KMS-11 (cell line): ENCODE measurements around the gene TASOR2.

ENCODE experiments used
- H2AFZ ChIP-seq: fragments of 200-600 bp; sonication (generic); 2 replicates; pipeline ENCODE4 v1.6.1; 2016; ENCODE audit warnings: antibody characterized with exemption, mixed run types, low read depth
- H3K27ac ChIP-seq: fragments of 200-600 bp; sonication (generic); 2 replicates; pipeline ENCODE4 v1.6.1; 2016; ENCODE audit warnings: mild to moderate bottlenecking, mixed run types
- H3K27me3 ChIP-seq: fragments of 200-600 bp; sonication (generic); 2 replicates; pipeline ENCODE4 v1.6.1; 2017; ENCODE audit warnings: mild to moderate bottlenecking, low read depth, mixed run types, moderate library complexity; ENCODE audit not compliant: insufficient read depth
- H3K36me3 ChIP-seq: fragments of 200-600 bp; sonication (generic); 2 replicates; pipeline ENCODE4 v1.6.1; 2017; ENCODE audit warnings: mild to moderate bottlenecking, mixed run types; ENCODE audit not compliant: insufficient read depth
- H3K4me1 ChIP-seq: fragments of 200-600 bp; sonication (generic); 2 replicates; pipeline ENCODE4 v1.6.1; 2016; ENCODE audit warnings: mild to moderate bottlenecking, low read depth, mixed run types; ENCODE audit not compliant: poor library complexity, severe bottlenecking
- H3K4me2 ChIP-seq: fragments of 200-600 bp; sonication (generic); 2 replicates; pipeline ENCODE4 v1.7.0; 2016; ENCODE audit warnings: mild to moderate bottlenecking, mixed run types
- H3K4me3 ChIP-seq: fragments of 200-600 bp; sonication (generic); IDR thresholded peaks from 2 replicates; pipeline ENCODE4 v1.6.1; 2017; ENCODE audit warnings: low read depth, low read length, mixed read lengths; ENCODE audit not compliant: insufficient read depth
- H3K79me2 ChIP-seq: fragments of 200-600 bp; sonication (generic); 2 replicates; pipeline ENCODE4 v1.6.1; 2016; ENCODE audit warnings: low read depth, mixed run types; ENCODE audit not compliant: insufficient read depth
- H3K9ac ChIP-seq: fragments of 200-600 bp; sonication (generic); 2 replicates; pipeline ENCODE4 v1.6.1; 2016; ENCODE audit warnings: mild to moderate bottlenecking, mixed run types
- H4K20me1 ChIP-seq: fragments of 200-600 bp; sonication (generic); 2 replicates; pipeline ENCODE4 v1.6.1; 2016; ENCODE audit warnings: mild to moderate bottlenecking, mixed run types; ENCODE audit not compliant: insufficient read depth
- CTCF ChIP-seq: fragments of 200-600 bp; sonication (generic); conservative IDR thresholded peaks from 2 replicates; pipeline ENCODE4 v1.6.1; 2017; ENCODE audit warnings: low read depth, mild to moderate bottlenecking, antibody characterized with exemption, low read length, moderate library complexity, mixed read lengths

The TASOR2 gene

GRCh38 chr10:5731559-5731958 is 46.9 kb downstream of the TASOR2 start:
- no peaks in the 10 kb centered on the region for H3K27me3 ChIP-seq
- H2AFZ ChIP-seq, result no peak overlapping the region
- H3K36me3 ChIP-seq, result peaks cover 11% of the 10 kb centered on the region; the same call in 1 of the 2 replicates
- H3K27ac ChIP-seq, result no peak overlapping the region
- no peak overlapping the region for H3K4me2 ChIP-seq
- peaks cover 8% of the 10 kb centered on the region for H3K4me1 ChIP-seq
- H3K4me3 ChIP-seq, result no peak overlapping the region
- H4K20me1 ChIP-seq, result no peaks in the 10 kb centered on the region
- H3K9ac ChIP-seq, result no peak overlapping the region
- no peaks in the 10 kb centered on the region for H3K79me2 ChIP-seq
- no peak for TF ChIP-seq CTCF

DNA sequence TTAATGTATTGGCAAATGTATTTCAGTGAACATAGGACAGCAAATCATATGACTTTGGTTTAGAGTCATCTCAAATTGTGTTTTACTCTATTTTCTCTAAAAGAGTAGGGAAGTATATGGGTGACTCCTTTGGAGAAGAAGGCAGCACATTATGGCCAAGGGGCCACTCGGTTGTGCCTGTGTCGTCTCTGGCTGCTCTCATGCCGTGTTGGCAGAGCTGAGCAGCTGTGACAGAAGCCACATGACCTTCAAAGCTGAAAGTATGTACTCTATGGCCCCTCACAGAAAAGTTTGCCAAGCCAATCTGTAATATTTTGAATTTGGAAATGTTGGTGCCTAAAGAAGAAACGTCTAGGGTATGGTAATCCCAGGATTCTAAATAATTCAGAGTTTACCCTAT is 47.5 kb downstream of the TASOR2 start:
- Histone ChIP-seq H2AFZ (no peak overlapping the region), H3K36me3 (peaks cover 11% of the 10 kb centered on the region; the same call in 1 of the 2 replicates), H3K4me1 (peaks cover 8% of the 10 kb centered on the region), H3K79me2 (no peaks in the 10 kb centered on the region), H3K9ac (no peak overlapping the region), H3K4me3 (no peak overlapping the region), H3K27ac (no peak overlapping the region), H4K20me1 (no peaks in the 10 kb centered on the region), H3K27me3 (no peaks in the 10 kb centered on the region), H3K4me2 (no peak overlapping the region)
- no peak for TF ChIP-seq CTCF
